Activated naive CD4-positive, alpha-beta T cell treated with anti-CD3 and anti-CD28 coated beads, Interleukin-2, amount 10 ng/mL, durations not matched to agents 7 days and 5 days (primary cell): Measurements from ENCODE around the gene CNOT6.

Source experiments
- CTCF ChIA-PET: fragments of 350-600 bp; sonication (Branson Sonifier 250); formaldehyde crosslinking; loops from one replicate; lab custom pipeline; 2021; ENCODE audit warnings: antibody characterized with exemption; lab: Charles Lee
- DNase-seq: peaks from one replicate; pipeline ENCODE4 v3.0.0-alpha.2; 2020
- H3K27ac Mint-ChIP-seq: one replicate; pipeline ENCODE4 v1.8.0; 2021; ENCODE audit warnings: mild to moderate bottlenecking, moderate library complexity, mixed read lengths
- H3K27me3 Mint-ChIP-seq: one replicate; pipeline ENCODE4 v1.8.0; 2021; ENCODE audit warnings: mild to moderate bottlenecking, mixed read lengths
- H3K36me3 Mint-ChIP-seq: one replicate; pipeline ENCODE4 v1.8.0; 2021; ENCODE audit warnings: mixed read lengths
- H3K4me1 Mint-ChIP-seq: one replicate; pipeline ENCODE4 v1.8.0; 2021; ENCODE audit warnings: mixed read lengths
- H3K4me3 Mint-ChIP-seq: one replicate; pipeline ENCODE4 v1.8.0; 2021; ENCODE audit warnings: mild to moderate bottlenecking, moderate library complexity, mixed read lengths
- H3K9me3 Mint-ChIP-seq: one replicate; pipeline ENCODE4 v1.8.0; 2021; ENCODE audit warnings: mixed read lengths

The CNOT6 gene

DNA sequence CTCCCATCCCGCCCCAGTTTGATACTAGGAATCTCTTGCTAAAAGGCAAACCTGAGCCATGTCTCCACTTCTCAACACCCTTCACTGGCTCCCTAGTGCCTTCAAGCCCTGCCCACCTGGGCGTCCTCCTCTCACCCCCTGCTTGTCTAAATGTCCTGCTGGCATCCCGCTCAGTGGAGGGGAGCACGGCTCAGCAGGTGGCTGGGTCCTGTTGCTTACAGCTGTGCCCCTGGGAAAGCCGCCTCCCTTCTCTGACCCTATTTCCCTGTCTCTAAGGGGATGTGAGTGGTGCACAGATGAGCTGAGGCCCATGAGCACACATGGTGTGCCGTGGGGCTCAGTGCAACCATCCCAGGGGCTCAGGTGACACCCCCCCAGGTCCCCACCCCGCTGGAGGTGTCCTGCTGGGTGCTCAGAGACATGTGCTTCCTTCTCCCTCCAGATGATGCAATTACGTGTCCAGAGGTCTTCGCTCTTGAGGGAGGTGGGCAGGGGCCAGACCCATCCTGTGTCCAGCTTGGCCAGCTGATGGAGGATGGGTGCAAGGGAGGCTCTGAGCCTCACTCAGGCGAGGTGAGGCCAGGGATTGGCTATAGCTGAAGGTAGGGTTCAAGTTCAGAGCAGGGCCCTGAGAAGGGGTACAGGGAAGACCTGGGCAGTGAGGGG lies 131.1 kb downstream of the CNOT6 start:
- Mint-ChIP-seq H3K27ac (no peak overlapping the region), H3K27me3 (no peaks in the 10 kb centered on the region), H3K4me1 (peaks cover 14% of the 10 kb centered on the region), H3K4me3 (no peak overlapping the region), H3K36me3 (no peaks in the 10 kb centered on the region), H3K9me3 (no peaks in the 10 kb centered on the region)
- CTCF ChIA-PET: no interaction called here
- no peak for DNase-seq

DNA sequence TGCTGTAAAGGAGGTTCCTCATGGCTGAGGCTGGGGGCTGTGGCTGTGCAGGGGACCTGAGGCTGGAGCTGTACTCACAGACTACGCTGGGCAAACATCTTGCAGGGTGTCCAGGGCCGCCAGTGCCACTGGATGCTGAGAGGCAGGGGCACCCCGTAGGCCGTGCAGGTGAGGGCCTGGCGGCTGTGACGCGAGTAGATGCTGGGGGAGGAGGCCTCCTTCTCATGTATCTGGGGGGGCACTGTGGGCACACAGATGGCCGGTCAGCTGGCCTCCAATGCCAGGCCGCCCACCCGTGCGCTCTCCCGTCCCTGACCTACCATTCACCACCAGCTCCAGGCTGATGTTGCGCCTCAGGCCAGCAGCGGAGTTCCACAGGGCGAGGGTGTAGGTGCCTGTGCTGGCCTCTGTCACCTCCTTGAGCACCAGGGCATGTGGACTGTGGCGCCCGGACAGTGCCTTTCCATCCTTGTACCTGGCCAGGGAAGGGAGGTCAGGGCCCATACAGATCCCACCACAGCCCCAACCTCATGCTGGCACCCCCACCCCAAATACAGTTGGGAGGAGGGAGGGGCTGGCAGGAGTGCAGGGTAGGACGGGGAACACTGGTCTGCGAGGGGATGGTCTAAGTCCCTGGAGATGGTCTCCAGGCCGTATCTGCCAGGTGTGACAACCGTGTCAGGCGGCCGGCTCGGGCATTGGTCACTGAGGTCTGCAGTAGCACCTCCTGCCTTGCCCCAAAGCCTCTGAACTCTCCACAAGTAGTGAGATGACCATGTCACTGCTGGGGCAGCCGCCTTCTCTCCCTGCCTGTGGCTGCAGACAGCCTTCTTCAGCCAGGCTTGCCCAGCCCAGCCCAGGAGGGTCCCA lies 131.8 kb downstream of the CNOT6 start:
- H3K9me3 Mint-ChIP-seq: no peaks in the 10 kb centered on the region
- CTCF ChIA-PET: no interaction called here
- no peaks in the 10 kb centered on the region for H3K36me3 Mint-ChIP-seq
- H3K4me1 Mint-ChIP-seq: peaks cover 14% of the 10 kb centered on the region
- no peak overlapping the region for H3K4me3 Mint-ChIP-seq
- no peaks in the 10 kb centered on the region for H3K27me3 Mint-ChIP-seq
- no peak for DNase-seq
- no peak overlapping the region for H3K27ac Mint-ChIP-seq

DNA sequence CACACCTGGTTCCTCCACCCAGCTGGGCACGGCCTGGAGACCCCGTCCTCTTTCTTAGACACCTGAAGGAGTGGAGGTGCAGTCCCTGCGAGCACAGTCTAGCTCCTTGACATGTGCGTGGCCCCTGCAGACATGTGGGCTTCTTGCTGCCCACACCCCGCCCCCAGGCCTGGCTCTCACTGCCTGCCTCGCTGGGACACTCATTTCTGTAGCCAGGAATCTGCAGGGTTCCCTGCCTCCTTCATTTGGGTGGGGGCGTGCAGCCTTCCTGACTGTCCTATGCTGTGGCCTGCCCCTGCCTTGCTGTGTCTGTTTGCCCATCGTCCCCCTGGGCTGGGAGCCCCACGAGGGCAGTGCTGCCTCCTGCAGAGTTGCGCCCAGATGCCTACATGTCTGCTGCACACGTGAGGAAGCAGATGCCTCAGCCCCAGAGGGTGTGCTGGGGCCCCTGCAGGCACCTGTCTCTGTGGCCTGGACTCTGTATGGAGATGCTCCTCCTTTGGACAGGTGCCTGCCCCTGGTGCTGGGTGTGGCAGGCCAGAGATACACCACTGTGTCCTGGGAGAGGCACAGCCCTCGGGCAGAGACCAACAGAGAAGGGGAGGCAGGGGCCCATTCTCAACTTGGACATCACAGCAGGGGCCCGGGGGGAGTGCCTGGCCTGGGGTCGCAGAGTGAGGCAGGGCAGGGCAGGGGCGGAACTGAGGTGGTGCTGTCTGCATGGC lies 132.6 kb downstream of the CNOT6 start:
- Mint-ChIP-seq H3K9me3 (no peaks in the 10 kb centered on the region), H3K4me1 (peaks cover 14% of the 10 kb centered on the region), H3K36me3 (no peaks in the 10 kb centered on the region), H3K4me3 (no peak overlapping the region), H3K27ac (no peak overlapping the region), H3K27me3 (no peaks in the 10 kb centered on the region)
- CTCF ChIA-PET: no interaction called here
- no peak for DNase-seq

DNA sequence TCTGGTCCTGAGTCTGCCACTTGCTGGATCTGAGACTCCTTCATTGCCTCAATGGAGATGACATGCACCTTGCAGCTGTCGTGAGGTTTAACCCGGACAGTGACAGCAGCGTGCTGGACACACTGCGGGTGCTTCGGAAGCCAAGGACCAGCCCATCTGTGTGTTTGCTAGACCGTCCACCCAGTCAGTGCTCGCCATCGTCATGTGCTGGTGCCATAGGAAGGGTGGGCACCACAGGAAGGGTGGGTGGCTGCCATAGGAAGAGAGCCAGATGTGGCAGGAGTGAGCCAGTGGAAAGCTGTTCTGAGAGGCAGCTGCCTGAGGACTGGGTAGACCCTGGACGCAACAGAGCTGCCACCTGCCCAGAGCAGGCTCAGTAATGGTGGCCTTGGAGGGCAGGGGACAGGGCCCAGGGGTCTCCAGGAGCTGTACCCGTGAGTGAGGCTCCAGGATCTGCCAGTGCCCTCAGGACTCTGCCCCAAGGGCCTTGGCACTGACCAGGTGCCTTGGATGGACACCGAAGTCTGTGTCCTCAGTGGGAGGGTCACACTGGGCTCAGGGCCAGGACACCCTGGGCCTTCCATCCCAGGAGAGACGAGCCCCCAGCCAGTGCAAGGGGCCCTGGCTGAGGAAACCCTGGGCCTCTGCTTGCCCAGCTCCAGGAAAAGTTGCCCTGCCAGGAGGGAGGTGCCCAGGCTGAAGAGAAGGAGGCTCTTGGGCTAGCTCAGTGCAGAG lies 133.4 kb downstream of the CNOT6 start:
- H3K36me3 Mint-ChIP-seq: no peaks in the 10 kb centered on the region
- DNase-seq: no peak
- CTCF ChIA-PET: no interaction called here
- no peaks in the 10 kb centered on the region for H3K27me3 Mint-ChIP-seq
- no peak overlapping the region for H3K4me3 Mint-ChIP-seq
- H3K4me1 Mint-ChIP-seq: peaks cover 13% of the 10 kb centered on the region
- no peaks in the 10 kb centered on the region for H3K9me3 Mint-ChIP-seq
- H3K27ac Mint-ChIP-seq: no peak overlapping the region
